Tibial nerve (tissue), 4 donors: Measurements from ENCODE around the gene S100A6. TPM values are rescaled to one million over a fixed set of nuclear protein-coding genes. Genes with fewer than 3 reads are reported as not detected.
"Not testable (repeated sequence)": the region's sequence is repeated elsewhere in the genome, so short reads cannot be mapped to it uniquely, and the experiment has no call there.

Source experiments
- DNase-seq, 2 donors: peaks; one replicate each; pipeline ENCODE4 v3.0.0-alpha.2; 2019; ENCODE audit warnings: low spot score in 2 of 2
- H3K27ac ChIP-seq, 4 donors: fragments of 200-600 bp; sonication (generic) in 3 of 4; one replicate each; pipeline ENCODE4 v1.5.1; 2017 to 2019; ENCODE audit warnings: mild to moderate bottlenecking in 1 of 4
- H3K27me3 ChIP-seq, 2 donors: fragments of 200-600 bp; sonication (generic) in 1 of 2; one replicate each; pipeline versions ENCODE4 v1.5.1 to v1.6.0; 2017 to 2019
- H3K36me3 ChIP-seq, 3 donors: fragments of 200-600 bp; sonication (generic); one replicate each; pipeline ENCODE4 v1.5.1; 2018 to 2019
- H3K4me1 ChIP-seq, 4 donors: fragments of 200-600 bp; sonication (generic) in 3 of 4; one replicate each; pipeline ENCODE4 v1.5.1; 2017 to 2019
- H3K4me3 ChIP-seq, 4 donors: fragments of 200-600 bp; sonication (generic) in 3 of 4; one replicate each; pipeline ENCODE4 v1.5.1; 2017 to 2019; ENCODE audit warnings: mild to moderate bottlenecking in 1 of 4, moderate library complexity in 1 of 4
- H3K9me3 ChIP-seq, 4 donors: fragments of 200-600 bp; sonication (generic) in 3 of 4; one replicate each; pipeline ENCODE4 v1.5.1; 2017 to 2019
- CTCF ChIP-seq, 5 experiments: fragments of 200-600 bp in 3 of 5; fragments of 450-650 bp in 2 of 5; sonication (generic) in 3 of 5; IDR thresholded peaks; one replicate each; pipeline ENCODE4 v1.5.1; 2016 to 2019; ENCODE audit warnings: antibody characterized with exemption in 5 of 5, mild to moderate bottlenecking in 3 of 5, moderate library complexity in 2 of 5
- EP300 ChIP-seq, 2 donors: sonication (generic); formaldehyde crosslinking; IDR thresholded peaks; one replicate each; pipeline ENCODE4 v1.6.1; 2017; ENCODE audit warnings: antibody characterized with exemption in 2 of 2, mild to moderate bottlenecking in 1 of 2
- POLR2A ChIP-seq, 2 donors: fragments of 450-650 bp; IDR thresholded peaks; one replicate each; pipeline ENCODE4 v1.6.1; 2017; ENCODE audit warnings: antibody characterized with exemption in 2 of 2, mild to moderate bottlenecking in 2 of 2, moderate library complexity in 2 of 2
- WGBS, 2 donors: methylation state at CpG; one replicate each; pipeline ENCODE4 v1.1.5; 2018; 5-methylcytosine and 5-hydroxymethylcytosine counted together
- total RNA-seq, 4 donors: library from RNA; depleted of rRNA; stranded (reverse); fragments of >200 nt; gene quantifications; one replicate each; pipeline ENCODE4 v1.1.0, GENCODE V29; 2016

Gene S100A6
- total RNA-seq, 4 donors from 2014 or later = 651 to 1,173 (median 946) TPM

GRCh38 chr1:153563483-153563901 lies 27.7 kb upstream of the S100A6 start:
- no peaks in the 10 kb centered on the region for H3K36me3 ChIP-seq
- no peaks in the 10 kb centered on the region for H3K9me3 ChIP-seq
- peaks cover 0 to 42% (median 33%) of the 10 kb centered on the region in 4 donors for H3K4me1 ChIP-seq
- no peaks in the 10 kb centered on the region for H3K27me3 ChIP-seq
- no peak overlapping the region for H3K4me3 ChIP-seq
- no peak overlapping the region for H3K27ac ChIP-seq
- WGBS, 2 donors = 65 to 81% methylated on average over 5 to 6 of the region's 6 CpGs
- TF ChIP-seq POLR2A (IDR thresholded peaks at IDR 0.05) = no peak
- no peak for TF ChIP-seq EP300 (IDR thresholded peaks at IDR 0.05)
- TF ChIP-seq CTCF (IDR thresholded peaks at IDR 0.05) = no peak
- no peak for DNase-seq

- H3K27me3 ChIP-seq, H3K27ac ChIP-seq, H3K36me3 ChIP-seq, H3K4me3 ChIP-seq, DNase-seq, H3K9me3 ChIP-seq: not testable (repeated sequence)
- peaks cover 0 to 27% (median 18%) of the 10 kb centered on the region in 4 donors for H3K4me1 ChIP-seq
- WGBS, 2 donors = 94 to 96% methylated on average over 3 of the region's 3 CpGs
These were observed 26.2 kb upstream of the S100A6 start for GRCh38 chr1:153562021-153562420.

GRCh38 chr1:153561466-153561985 lies 25.7 kb upstream of the S100A6 start:
- TF ChIP-seq POLR2A (IDR thresholded peaks at IDR 0.05) = no peak
- no peak for TF ChIP-seq EP300 (IDR thresholded peaks at IDR 0.05)
- Histone ChIP-seq H3K27ac (no peak overlapping the region), H3K4me1 (peaks cover 0 to 22% (median 14%) of the 10 kb centered on the region in 4 donors), H3K9me3 (no peaks in the 10 kb centered on the region), H3K27me3 (no peaks in the 10 kb centered on the region), H3K36me3 (no peaks in the 10 kb centered on the region), H3K4me3 (no peak overlapping the region)
- 95 to 97% methylated on average over 3 of the region's 3 CpGs for WGBS, 2 donors
- DNase-seq = no peak

- no peaks in the 10 kb centered on the region for H3K36me3 ChIP-seq
- H3K9me3 ChIP-seq = no peaks in the 10 kb centered on the region
- H3K4me3 ChIP-seq = no peak overlapping the region
- H3K27ac ChIP-seq = no peak overlapping the region
- WGBS, 2 donors = 82 to 91% methylated on average over 10 of the region's 10 CpGs
- no peak for DNase-seq
- H3K4me1 ChIP-seq = peaks cover 0 to 16% (median 8%) of the 10 kb centered on the region in 4 donors
- TF ChIP-seq CTCF (IDR thresholded peaks at IDR 0.05) (no peak), EP300 (IDR thresholded peaks at IDR 0.05) (no peak), POLR2A (IDR thresholded peaks at IDR 0.05) (no peak)
- H3K27me3 ChIP-seq = no peaks in the 10 kb centered on the region
These were observed 25.1 kb upstream of the S100A6 start for GRCh38 chr1:153560771-153561465.

- 96 to 100% methylated on average over 2 of the region's 2 CpGs for WGBS, 2 donors
- TF ChIP-seq CTCF (IDR thresholded peaks at IDR 0.05) (no peak), EP300 (IDR thresholded peaks at IDR 0.05) (no peak), POLR2A (IDR thresholded peaks at IDR 0.05) (no peak)
- no peak overlapping the region for H3K4me3 ChIP-seq
- H3K4me1 ChIP-seq = peaks cover 0 to 10% (median 1%) of the 10 kb centered on the region in 4 donors
- no peak for DNase-seq
- no peaks in the 10 kb centered on the region for H3K9me3 ChIP-seq
- no peak overlapping the region for H3K27ac ChIP-seq
- no peaks in the 10 kb centered on the region for H3K27me3 ChIP-seq
- no peaks in the 10 kb centered on the region for H3K36me3 ChIP-seq
These were observed 24.4 kb upstream of the S100A6 start for GRCh38 chr1:153560241-153560640.

GRCh38 chr1:153557877-153558276 lies 22.1 kb upstream of the S100A6 start:
- no peak for DNase-seq
- Histone ChIP-seq H3K4me1 (peaks cover 0 to 10% (median 0%) of the 10 kb centered on the region in 4 donors), H3K4me3 (no peak overlapping the region), H3K27ac (no peak overlapping the region), H3K27me3 (no peaks in the 10 kb centered on the region), H3K36me3 (no peaks in the 10 kb centered on the region), H3K9me3 (no peaks in the 10 kb centered on the region)
- 89 to 97% methylated on average over 3 of the region's 3 CpGs for WGBS, 2 donors
- TF ChIP-seq CTCF (IDR thresholded peaks at IDR 0.05) (no peak), EP300 (IDR thresholded peaks at IDR 0.05) (no peak), POLR2A (IDR thresholded peaks at IDR 0.05) (no peak)
